ENCODE data around the gene LCAT.

The LCAT gene

DNA sequence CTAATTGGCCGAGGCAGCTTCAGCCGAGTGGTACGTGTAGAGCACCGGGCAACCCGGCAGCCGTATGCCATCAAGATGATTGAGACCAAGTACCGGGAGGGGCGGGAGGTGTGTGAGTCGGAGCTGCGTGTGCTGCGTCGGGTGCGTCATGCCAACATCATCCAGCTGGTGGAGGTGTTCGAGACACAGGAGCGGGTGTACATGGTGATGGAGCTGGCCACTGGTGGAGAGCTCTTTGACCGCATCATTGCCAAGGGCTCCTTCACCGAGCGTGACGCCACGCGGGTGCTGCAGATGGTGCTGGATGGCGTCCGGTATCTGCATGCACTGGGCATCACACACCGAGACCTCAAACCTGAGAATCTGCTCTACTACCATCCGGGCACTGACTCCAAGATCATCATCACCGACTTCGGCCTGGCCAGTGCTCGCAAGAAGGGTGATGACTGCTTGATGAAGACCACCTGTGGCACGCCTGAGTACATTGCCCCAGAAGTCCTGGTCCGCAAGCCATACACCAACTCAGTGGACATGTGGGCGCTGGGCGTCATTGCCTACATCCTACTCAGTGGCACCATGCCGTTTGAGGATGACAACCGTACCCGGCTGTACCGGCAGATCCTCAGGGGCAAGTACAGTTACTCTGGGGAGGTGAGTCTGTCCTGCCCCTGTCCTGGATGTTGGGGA lies 34.7 kb downstream of the LCAT start:
- no peak for DNase-seq

DNA sequence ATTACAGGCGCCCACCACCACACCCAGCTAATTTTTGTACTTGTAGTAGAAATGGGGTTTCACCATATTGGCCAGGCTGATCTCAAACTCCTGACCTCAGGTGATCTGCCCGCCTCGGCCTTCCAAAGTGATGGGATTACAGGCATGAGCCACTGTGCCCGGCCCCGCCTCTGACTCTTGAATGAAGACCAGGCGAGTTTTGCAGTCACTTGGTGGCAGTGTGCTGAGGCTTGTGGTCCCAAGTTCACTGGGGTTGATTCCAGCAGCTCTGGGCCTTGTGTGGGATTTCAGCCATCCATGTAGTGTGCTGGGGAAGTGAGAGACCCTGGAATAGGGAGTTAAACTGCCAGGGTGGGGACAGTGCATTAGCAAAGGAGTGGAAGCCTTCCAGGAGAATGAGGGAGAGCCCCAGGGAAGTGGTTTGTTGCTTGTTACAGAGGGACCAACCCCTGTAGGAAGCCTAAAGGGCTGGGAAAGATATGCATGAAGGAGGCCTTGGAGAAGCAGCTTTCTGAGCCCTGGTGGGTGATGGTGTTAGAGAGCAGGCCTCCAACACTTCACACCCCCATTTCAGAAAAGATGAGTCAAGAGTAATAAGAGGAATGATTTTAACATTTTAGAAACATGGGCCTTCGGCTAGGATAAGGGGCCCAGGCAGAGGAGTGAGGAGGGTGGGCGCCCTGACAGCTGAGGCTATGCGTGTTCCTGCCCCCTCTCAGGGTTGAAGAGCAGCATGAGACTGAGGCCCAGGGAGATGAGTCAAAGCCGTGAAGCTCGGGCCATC lies 36.3 kb downstream of the LCAT start:
- no peak for DNase-seq

DNA sequence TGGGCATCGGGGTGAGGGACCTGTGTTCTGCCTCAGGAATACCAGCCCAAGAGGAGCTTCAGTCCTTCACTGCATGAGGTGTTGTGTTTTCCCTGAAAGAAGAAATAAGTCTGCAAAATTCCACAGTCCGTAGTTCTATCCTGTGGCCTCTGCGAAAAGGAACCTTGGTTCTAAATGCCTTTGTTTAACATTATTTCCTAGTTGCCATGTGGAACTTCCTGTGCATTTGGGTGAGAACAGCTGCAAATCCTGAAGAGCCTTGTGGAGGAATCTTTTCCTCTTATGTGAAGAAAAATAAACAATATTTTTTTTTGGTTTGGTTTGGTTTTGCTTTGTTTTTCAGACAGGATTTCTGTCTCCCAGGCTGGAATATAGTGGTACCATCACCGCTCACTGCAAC lies 41.1 kb downstream of the LCAT start:
- DNase-seq: no peak

DNA sequence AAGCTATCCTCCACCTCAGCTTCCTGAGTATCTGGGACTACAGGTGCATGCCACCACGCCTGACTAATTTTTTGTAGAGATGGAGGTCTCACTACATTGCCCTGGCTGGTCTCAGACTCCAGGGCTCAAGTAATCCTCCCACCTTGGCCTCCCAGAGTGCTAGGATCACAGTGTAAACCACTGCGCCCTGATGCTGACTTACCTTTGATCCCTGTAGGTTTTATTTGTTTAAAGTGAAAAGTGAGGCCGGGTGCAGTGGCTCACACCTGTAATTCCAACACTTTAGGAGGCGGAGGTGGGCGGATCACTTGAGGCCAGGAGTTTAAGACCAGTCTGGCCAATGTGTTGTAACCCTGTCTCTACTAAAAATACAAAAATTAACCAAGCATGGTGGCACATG lies 42.2 kb downstream of the LCAT start:
- no peak for DNase-seq

DNA sequence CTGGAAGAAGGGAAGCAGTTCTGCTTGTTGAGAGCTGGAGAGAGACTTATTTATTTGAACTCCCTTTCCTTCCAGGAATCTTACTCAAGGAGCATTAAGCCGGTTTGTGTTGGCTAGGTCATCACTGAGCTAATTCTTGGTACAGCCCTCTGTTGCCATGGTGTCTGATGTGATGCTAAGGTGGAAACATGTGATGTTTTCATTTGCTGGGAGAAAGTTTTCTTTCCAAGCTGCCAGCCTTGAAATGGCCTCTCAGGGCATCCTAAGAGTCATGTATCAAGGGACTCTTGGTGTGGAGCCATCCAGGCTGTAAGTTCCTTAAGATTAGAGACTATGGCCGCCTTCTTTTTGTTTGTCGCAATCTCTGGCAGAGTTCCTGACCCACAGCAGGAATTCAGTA lies 46.7 kb downstream of the LCAT start:
- DNase-seq: no peak

DNA sequence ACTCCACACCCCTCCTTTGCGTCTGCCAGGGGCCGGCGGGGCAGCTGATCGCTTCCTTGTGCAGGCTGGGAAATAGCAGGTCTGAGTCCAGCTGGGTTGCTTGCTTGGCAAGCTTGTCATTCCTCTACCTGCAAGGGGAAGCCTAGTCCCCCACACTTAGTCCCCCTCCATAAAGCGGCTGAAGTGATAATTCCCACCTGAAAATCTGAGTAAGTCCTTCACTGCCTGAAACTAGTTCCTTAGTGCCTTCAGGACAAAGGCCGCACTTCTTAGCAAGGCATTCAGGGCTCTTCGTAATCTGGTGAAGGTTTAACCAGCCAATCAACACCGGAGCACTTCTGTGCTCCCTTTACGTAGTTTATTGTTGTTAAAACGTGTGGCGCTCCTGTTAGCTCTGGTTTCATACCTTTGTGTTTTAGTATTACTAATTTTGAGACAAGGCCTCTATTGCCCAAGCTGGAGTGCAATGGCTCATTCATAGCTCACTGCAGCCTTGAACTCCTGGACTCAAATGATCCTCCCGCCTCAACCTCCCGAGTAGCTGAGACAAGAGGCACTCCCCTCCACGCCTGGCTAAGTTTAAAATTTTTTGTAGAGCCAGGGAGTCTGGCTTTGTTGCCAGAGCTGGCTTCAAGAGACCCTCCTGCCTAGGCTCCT lies 50.0 kb downstream of the LCAT start:
- no peak for DNase-seq

DNA sequence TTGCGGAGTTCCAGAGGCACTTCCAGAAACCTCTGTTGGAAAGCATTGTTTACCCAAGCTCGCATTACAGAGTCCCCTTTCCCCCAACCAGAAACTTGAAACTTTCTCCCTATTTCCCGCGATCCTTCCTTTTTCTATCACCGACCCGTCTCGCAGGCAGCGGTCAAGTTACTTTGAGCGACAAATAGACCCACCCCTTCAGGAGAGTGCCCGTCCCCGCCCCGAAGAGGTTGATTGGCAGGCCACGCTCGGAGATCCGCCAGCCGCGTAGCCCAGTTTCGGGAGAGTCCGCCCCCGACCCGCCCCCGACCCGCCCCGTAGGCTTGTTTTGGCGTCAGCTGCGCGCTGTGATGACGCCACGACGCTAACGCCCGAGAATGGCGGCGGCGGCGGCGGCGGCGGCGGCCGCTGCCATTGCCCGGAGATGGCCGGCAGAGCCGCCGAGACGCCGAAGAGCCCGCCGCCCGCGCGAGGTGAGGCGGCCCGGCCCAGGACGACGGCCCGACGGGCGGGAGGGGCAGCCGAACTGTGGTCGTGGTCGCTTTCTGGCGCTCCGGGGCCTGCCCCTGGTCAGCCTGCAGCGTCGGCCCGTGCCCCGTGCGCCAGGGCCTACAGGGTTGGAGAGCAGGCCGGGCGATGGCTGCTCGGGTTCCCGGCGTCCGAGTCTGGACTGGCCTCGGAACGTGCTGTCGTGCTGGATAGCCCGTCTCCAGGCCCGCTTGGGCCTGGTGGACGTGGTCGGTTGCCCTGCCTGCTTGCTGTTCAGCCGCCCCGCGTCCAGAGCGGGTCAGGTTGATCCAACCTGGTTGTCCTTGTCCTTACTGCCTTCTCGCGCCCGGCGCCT lies 50.8 kb downstream of the LCAT start, which contains the start of gene PSKH1:
TSS of gene PSKH1 (plus strand) at position 356 of the 844 bp plus-strand sequence. CDS start 15,496 bp downstream, outside the sequence.
- DNase-seq: peak; percentile 89

DNA sequence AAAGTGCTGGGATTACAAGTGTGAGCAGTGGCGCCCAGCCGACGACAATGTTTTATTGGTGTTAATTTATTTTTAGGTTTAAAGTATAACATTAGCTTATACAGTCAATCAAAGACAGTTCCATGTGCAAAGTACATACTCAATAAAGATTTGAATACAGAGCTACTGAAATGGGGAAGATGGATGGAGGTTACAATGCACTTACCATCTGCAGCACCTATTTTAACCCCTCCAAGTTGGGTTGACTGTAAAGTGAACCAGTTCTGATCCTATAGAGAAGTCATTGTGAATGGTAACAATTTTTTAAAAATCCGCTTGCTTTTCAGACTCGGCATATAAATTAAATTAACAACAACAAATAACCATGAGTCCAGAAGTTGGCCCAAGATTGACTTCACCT lies 51.5 kb downstream of the LCAT start:
- no peak for DNase-seq

Measured in DMS 273 treated with DMSO at 0.1 percent for 48 hours (cell line).